A673 (cell line): ENCODE data around the gene MRNIP.

Experiments used
- CTCF ChIP-seq: fragments of 300-800, 200-600 bp; sonication (generic); conservative IDR thresholded peaks from 2 replicates; pipeline ENCODE4 v1.5.1; 2017; ENCODE audit warnings: low read depth, mild to moderate bottlenecking, antibody characterized with exemption, low read length, moderate library complexity, mixed read lengths
- EZH2 ChIP-seq: fragments of 200-600 bp; sonication (generic); IDR thresholded peaks from 2 replicates; pipeline ENCODE4 v1.6.1; 2017; ENCODE audit warnings: borderline replicate concordance, low read depth, mild to moderate bottlenecking, mixed read lengths, antibody characterized with exemption, low read length; ENCODE audit not compliant: poor library complexity, severe bottlenecking

- TF ChIP-seq EZH2, result no peak
- TF ChIP-seq CTCF, result no peak
Measured at GRCh38 chr5:179829732-179830435, 28.7 kb downstream of the MRNIP start.
